K562 (cell line): Measurements from ENCODE around the gene SLC16A13. TPM values are rescaled to one million over a fixed set of nuclear protein-coding genes. Genes with fewer than 3 reads are reported as not detected.

ENCODE experiments used
- CBFA2T2 ChIP-seq: fragments of 450-650 bp; conservative IDR thresholded peaks from 2 replicates; pipeline ENCODE4 v1.6.1; 2017; ENCODE audit warnings: mild to moderate bottlenecking
- CREM ChIP-seq: IDR thresholded peaks from 2 replicates; pipeline ENCODE4 v1.6.1; 2014; ENCODE audit warnings: antibody characterized with exemption, low read depth
- KLF10 ChIP-seq: fragments of 250-450 bp; sonication (Bioruptor Pico); IDR thresholded peaks from 2 replicates; pipeline ENCODE4 v1.6.1; 2021; ENCODE audit warnings: matching md5 sums
- MAZ ChIP-seq, 2 experiments: fragments of 450-650 bp in 1 of 2; sonication (generic) in 1 of 2; formaldehyde crosslinking; IDR thresholded peaks in 1 of 2; conservative IDR thresholded peaks in 1 of 2; 2 replicates each; pipeline versions ENCODE4 v1.4.0 to v1.5.0; 2020; ENCODE audit warnings: mild to moderate bottlenecking in 1 of 2, missing genetic modification reagents in 1 of 2
- MCM7 ChIP-seq, 2 experiments: fragments of 450-650 bp; IDR thresholded peaks; 2 replicates each; pipeline ENCODE4 v1.6.1; 2016 to 2018
- NCOA6 ChIP-seq: fragments of 450-650 bp; IDR thresholded peaks from 2 replicates; pipeline ENCODE4 v1.6.1; 2017; ENCODE audit warnings: mild to moderate bottlenecking
- NRF1 ChIP-seq, 2 experiments: fragments of 450-650 bp; IDR thresholded peaks in 1 of 2; conservative IDR thresholded peaks in 1 of 2; 2 replicates each; pipeline ENCODE4 v1.6.1; 2014; ENCODE audit warnings: mild to moderate bottlenecking in 2 of 2
- POLR2G ChIP-seq: fragments of 200-400 bp; formaldehyde crosslinking; IDR thresholded peaks from 2 replicates; pipeline ENCODE4 v1.6.1; 2017; ENCODE audit warnings: low read depth, mild to moderate bottlenecking, antibody characterized with exemption, low read length, moderate library complexity
- RUNX1 ChIP-seq: sonication (generic); IDR thresholded peaks from 2 replicates; pipeline ENCODE4 v1.6.1; 2016; ENCODE audit warnings: antibody characterized with exemption, low read depth
- SMC3 ChIP-seq: conservative IDR thresholded peaks from 2 replicates; pipeline ENCODE4 v1.6.1; 2011; ENCODE audit warnings: low read depth, low read length, improper control_type of control experiment; ENCODE audit not compliant: insufficient read depth
- STAG1 ChIP-seq: sonication (generic); formaldehyde crosslinking; IDR thresholded peaks from 2 replicates; pipeline ENCODE4 v1.5.0; 2020; ENCODE audit warnings: missing genetic modification reagents, borderline replicate concordance
- TBP ChIP-seq: optimal IDR thresholded peaks from 2 replicates; pipeline ENCODE3; 2011; ENCODE audit warnings: low read depth, low read length, improper control_type of control experiment
- YY1 ChIP-seq, 3 experiments: IDR thresholded peaks; 2 replicates each; pipeline ENCODE4 v1.6.1; 2011; ENCODE audit warnings: low read length in 2 of 3, mild to moderate bottlenecking in 2 of 3, moderate library complexity in 2 of 3, borderline replicate concordance in 1 of 3, control low read depth in 1 of 3, low read depth in 1 of 3; ENCODE audit not compliant: insufficient read depth in 3 of 3, insufficient replicate concordance in 2 of 3, control insufficient read depth in 1 of 3, insufficient read length in 1 of 3; ENCODE audit errors: extremely low read depth in 1 of 3
- ZSCAN29 ChIP-seq: fragments of 450-650 bp; IDR thresholded peaks from 2 replicates; pipeline ENCODE4 v1.6.1; 2017
- polyA plus RNA-seq, 8 experiments: library from polyadenylated mRNA; depleted of rRNA in 4 of 8; stranded (reverse) in 5 of 8; unstranded in 3 of 8; fragments of >200 nt; fragmentation: Nextera tagmentation in 2 of 8; fragmentation: Illumina TruSeq in 1 of 8; extraction: Ambion mirVana in 2 of 8; extraction: Trizol in 1 of 8; gene quantifications; 2 replicates each; pipeline versions ENCODE4 v1.2.1 to v1.2.3, GENCODE V29; 2011 to 2014; ENCODE audit warnings: inconsistent platforms in 1 of 8, missing spikeins in 1 of 8
- total RNA-seq, 7 experiments: library from RNA; depleted of rRNA in 6 of 7; stranded (reverse); fragments of >200 nt in 6 of 7; fragmentation: Illumina TruSeq in 2 of 7; extraction: Trizol in 2 of 7; gene quantifications; 2 replicates each; pipeline versions ENCODE4 v1.2.1 to v1.2.3, GENCODE V29; 2011 to 2021; ENCODE audit warnings: low replicate concordance in 1 of 7

The SLC16A13 gene
- total and polyA plus RNA-seq, 9 of the 15 experiments (the other 6 are each of a cell fraction or from before 2014, with no cell fraction given), result 0.04 to 5.6 (median 0.87) TPM

GRCh38 chr17:7021993-7022778 lies 13.6 kb upstream of the SLC16A13 start (continued):
- TF ChIP-seq YY1 (IDR thresholded peaks at IDR 0.05; ENCODE audit: borderline replicate concordance in 1 of 3, control insufficient read depth in 1 of 3, extremely low read depth in 1 of 3, insufficient read depth in 3 of 3, insufficient read length in 1 of 3, insufficient replicate concordance in 2 of 3, low read depth in 1 of 3, low read length in 2 of 3) (peak in 1 of 3 experiments; percentile 53), NRF1 (conservative IDR thresholded peaks at IDR 0.05 in 1 of 2, IDR thresholded peaks at IDR 0.05 in 1 of 2) (peak in 1 of 2 experiments; percentile 38; a peak in 2 of 4 replicates), NCOA6 (peak; percentile 54; the same call in 1 of the 2 replicates), RUNX1 (no peak), ZSCAN29 (no peak), POLR2G (peak; percentile 68), MAZ (CRISPR knock-in tag; conservative IDR thresholded peaks at IDR 0.05 in 1 of 2, IDR thresholded peaks at IDR 0.05 in 1 of 2) (peak in 1 of 2 experiments; percentile 62; a peak in 2 of 4 replicates), TBP (peak; percentile 28), CREM (0 out of 2 replicates have a peak, but pooled peaks have one; percentile 39), KLF10 (no peak), CBFA2T2 (0 out of 2 replicates have a peak, but pooled peaks have one; percentile 2), STAG1 (CRISPR knock-in tag) (peak; percentile 69; the same call in 1 of the 2 replicates), SMC3 (peak; percentile 84), MCM7 (IDR thresholded peaks at IDR 0.05) (no peak)
